ENCODE measurements around the gene NPPB.

The NPPB gene

GRCh38 chr1:11833497-11833896, 25.2 kb downstream of the NPPB start:
- DNase-seq (ENCODE audit: low read depth) = no peak

GRCh38 chr1:11831945-11832725, 26.6 kb downstream of the NPPB start:
- no peak for DNase-seq (ENCODE audit: low read depth)

DNA sequence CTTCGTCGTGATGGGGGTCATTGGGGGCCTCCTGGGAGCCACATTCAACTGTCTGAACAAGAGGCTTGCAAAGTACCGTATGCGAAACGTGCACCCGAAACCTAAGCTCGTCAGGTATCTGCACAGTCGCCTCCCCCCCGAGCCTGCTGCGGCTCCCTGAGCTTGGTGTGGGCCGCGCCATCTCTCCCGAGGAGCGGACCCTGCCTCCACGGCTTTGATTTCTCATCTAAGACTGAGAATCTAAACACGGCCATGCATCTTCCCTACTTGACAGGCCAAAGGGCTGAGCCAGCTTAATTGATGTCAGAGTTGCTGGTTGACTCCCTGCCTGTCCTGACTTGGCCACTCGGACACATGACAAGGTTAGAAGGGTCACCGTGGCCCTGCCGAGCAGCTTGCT, 30.2 kb downstream of the NPPB start:
- DNase-seq (ENCODE audit: low read depth) = no peak

DNA sequence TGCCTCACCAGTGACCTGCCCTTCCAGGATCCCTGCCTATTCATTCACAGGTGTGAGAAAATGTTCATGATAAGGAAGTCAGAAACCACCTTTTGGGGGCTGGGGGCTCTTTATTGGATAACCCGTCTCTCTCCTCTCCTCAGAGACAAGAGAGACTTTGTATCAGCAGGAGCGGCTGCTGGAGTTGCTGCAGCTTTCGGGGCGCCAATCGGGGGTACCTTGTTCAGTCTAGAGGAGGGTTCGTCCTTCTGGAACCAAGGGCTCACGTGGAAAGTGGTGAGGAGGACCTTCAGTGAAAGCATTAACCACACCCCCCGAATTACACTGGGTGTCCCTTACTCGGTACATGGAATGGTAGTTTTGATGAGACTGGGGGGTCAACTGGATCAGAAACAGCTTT, 31.8 kb downstream of the NPPB start:
- no peak for DNase-seq (ENCODE audit: low read depth)

- no peak for DNase-seq (ENCODE audit: low read depth)
Observed at GRCh38 chr1:11825131-11825530, 33.6 kb downstream of the NPPB start.

DNA sequence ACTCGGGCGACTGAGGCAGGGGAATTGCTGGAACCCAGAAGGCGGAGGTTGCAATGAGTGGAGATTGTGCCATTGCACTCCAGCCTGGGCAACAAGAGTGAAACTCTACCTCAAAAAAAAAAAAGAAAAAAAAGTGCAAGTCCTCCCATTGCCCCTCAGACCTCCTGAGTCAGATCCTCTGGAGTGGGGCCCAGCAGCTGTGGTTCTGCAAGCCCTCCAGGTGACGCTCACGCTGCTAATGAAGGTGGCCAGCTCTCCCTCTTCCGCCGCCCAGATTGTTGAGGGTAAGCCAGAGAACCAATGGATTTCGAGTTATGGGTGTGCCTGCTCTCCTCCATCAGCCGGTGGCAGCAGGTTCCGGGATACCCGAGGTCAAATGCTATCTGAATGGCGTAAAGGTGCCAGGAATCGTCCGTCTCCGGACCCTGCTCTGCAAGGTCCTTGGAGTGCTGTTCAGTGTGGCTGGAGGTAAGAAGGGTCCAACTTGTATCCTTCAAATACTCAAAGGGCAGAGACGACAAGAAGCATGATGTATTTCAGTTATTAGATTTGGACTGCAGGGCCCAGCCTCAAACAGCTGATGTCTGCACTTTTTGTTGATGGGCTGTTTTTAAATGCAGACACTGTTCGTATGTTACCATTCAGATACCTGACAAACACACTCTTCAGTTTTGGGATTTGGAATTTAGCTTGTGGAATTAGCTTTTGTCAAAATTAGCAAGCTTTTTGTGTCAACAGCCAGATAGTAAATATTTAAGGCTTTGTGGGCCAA, 35.2 kb downstream of the NPPB start:
- no peak for DNase-seq (ENCODE audit: low read depth)

GRCh38 chr1:11822091-11822490, 36.7 kb downstream of the NPPB start:
- DNase-seq (ENCODE audit: low read depth) = no peak

DNA sequence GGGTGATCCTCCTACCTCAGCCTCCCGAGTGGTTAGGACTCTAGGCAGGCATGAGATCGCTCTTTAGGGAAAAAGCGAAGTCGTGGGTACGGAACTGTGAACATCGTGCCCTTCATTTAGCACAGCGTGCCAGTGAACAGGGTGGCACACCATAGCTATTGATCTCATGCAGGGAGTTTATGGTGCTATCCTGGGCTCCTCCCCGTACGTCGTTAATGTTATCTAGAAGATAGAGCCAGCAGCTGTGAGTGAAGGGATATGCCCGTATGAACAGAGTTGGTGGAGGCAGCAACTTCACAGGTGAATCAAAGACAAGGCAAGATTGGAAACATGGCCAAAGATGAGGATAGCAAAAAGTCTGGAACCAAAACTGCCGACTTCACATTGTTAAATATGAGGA, 41.6 kb downstream of the NPPB start:
- DNase-seq (ENCODE audit: low read depth) = no peak

GRCh38 chr1:11813021-11813420, 45.7 kb downstream of the NPPB start:
- no peak for DNase-seq (ENCODE audit: low read depth)
